Activated CD4-positive, alpha-beta memory T cell treated with anti-CD3 and anti-CD28 coated beads for 36 hours (primary cell): ENCODE data around the gene NDNF. TPM values are rescaled to one million over a fixed set of nuclear protein-coding genes. Genes with fewer than 3 reads are reported as not detected.

Experiments
- CTCF ChIA-PET: fragments of 350-600 bp; sonication (Branson Sonifier 250); formaldehyde crosslinking; loops from one replicate; lab custom pipeline; 2021; ENCODE audit warnings: antibody characterized with exemption, inconsistent platforms; lab: Charles Lee
- POLR2A ChIA-PET: fragments of 350-600 bp; sonication (Branson Sonifier 250); formaldehyde crosslinking; loops from one replicate; lab custom pipeline; 2021; ENCODE audit warnings: antibody characterized with exemption; lab: Charles Lee
- DNase-seq: peaks from one replicate; pipeline ENCODE4 v3.0.0-alpha.2; 2020
- H3K27ac Mint-ChIP-seq: one replicate; pipeline ENCODE4 v1.8.0; 2021; ENCODE audit warnings: mixed read lengths
- H3K27me3 Mint-ChIP-seq: one replicate; pipeline ENCODE4 v1.8.0; 2021; ENCODE audit warnings: mixed read lengths
- H3K36me3 Mint-ChIP-seq: one replicate; pipeline ENCODE4 v1.8.0; 2021; ENCODE audit warnings: mixed read lengths
- H3K4me1 Mint-ChIP-seq: one replicate; pipeline ENCODE4 v1.8.0; 2021; ENCODE audit warnings: low read depth, mixed read lengths
- H3K4me3 Mint-ChIP-seq: one replicate; pipeline ENCODE4 v1.8.0; 2021; ENCODE audit warnings: mild to moderate bottlenecking, mixed read lengths
- H3K9me3 Mint-ChIP-seq: one replicate; pipeline ENCODE4 v1.8.0; 2021; ENCODE audit warnings: mixed read lengths
- intact Hi-C: fragments of 100-400 bp; cut with micrococcal nuclease; formaldehyde crosslinking; loops from one replicate; pipeline ENCODE4 v1.15.1; 2023
- total RNA-seq, 2 experiments: library from RNA; stranded (reverse); gene quantifications; one replicate each; pipeline ENCODE4 v1.2.3, GENCODE V29; 2021

Gene NDNF
- total RNA-seq, 2 experiments from 2014 or later, result not detected

- DNase-seq, result no peak
- H3K9me3 Mint-ChIP-seq, result no peaks in the 10 kb centered on the region
- no peak overlapping the region for H3K27ac Mint-ChIP-seq
- H3K36me3 Mint-ChIP-seq, result no peaks in the 10 kb centered on the region
- H3K4me3 Mint-ChIP-seq, result no peak overlapping the region
- ChIA-PET CTCF (no interaction called here), POLR2A (no interaction called here)
- H3K27me3 Mint-ChIP-seq, result peaks cover 15% of the 10 kb centered on the region
- intact Hi-C loops, result loop anchor here (10.0 kb wide), 2 partner anchors 123 to 203 kb away; partner anchors contain the start of gene PRDM5
- H3K4me1 Mint-ChIP-seq, result no peaks in the 10 kb centered on the region
These were observed 24.2 kb downstream of the NDNF start for GRCh38 chr4:121048165-121048564.

- ChIA-PET CTCF (no interaction called here), POLR2A (no interaction called here)
- no peaks in the 10 kb centered on the region for H3K9me3 Mint-ChIP-seq
- peaks cover 13% of the 10 kb centered on the region for H3K4me1 Mint-ChIP-seq
- peak; percentile 38 for DNase-seq
- no peak overlapping the region for H3K27ac Mint-ChIP-seq
- H3K4me3 Mint-ChIP-seq, result no peak overlapping the region
- intact Hi-C loops, result loop anchor here (1.0 to 10.0 kb wide), 7 partner anchors 31 to 231 kb away; partner anchors contain the start of genes NDNF and PRDM5
- no peaks in the 10 kb centered on the region for H3K36me3 Mint-ChIP-seq
- H3K27me3 Mint-ChIP-seq, result peaks cover 19% of the 10 kb centered on the region
These were observed 30.8 kb downstream of the NDNF start for GRCh38 chr4:121041307-121042090.

- no peak for DNase-seq
- Mint-ChIP-seq H3K27me3 (peaks cover 6% of the 10 kb centered on the region), H3K9me3 (no peaks in the 10 kb centered on the region), H3K4me3 (no peak overlapping the region), H3K4me1 (no peaks in the 10 kb centered on the region), H3K27ac (no peak overlapping the region), H3K36me3 (no peaks in the 10 kb centered on the region)
- ChIA-PET CTCF (interaction anchor here (1.4 kb wide), 1 partner anchor 16 kb away, joined by 3 read pairs; no protein-coding TSS in a partner anchor), POLR2A (no interaction called here)
- intact Hi-C loops, result no loop called here
These were observed 38.3 kb downstream of the NDNF start for GRCh38 chr4:121034017-121034416.

GRCh38 chr4:121030711-121031110, 41.6 kb downstream of the NDNF start:
- peaks cover 3% of the 10 kb centered on the region for H3K27me3 Mint-ChIP-seq
- H3K9me3 Mint-ChIP-seq, result no peaks in the 10 kb centered on the region
- POLR2A ChIA-PET, result no interaction called here
- no peak for DNase-seq
- CTCF ChIA-PET, result no interaction called here
- no peaks in the 10 kb centered on the region for H3K4me1 Mint-ChIP-seq
- no peaks in the 10 kb centered on the region for H3K36me3 Mint-ChIP-seq
- intact Hi-C loops, result no loop called here
- H3K4me3 Mint-ChIP-seq, result no peak overlapping the region
- H3K27ac Mint-ChIP-seq, result no peak overlapping the region

- no peaks in the 10 kb centered on the region for H3K4me1 Mint-ChIP-seq
- intact Hi-C loops, result no loop called here
- peaks cover 3% of the 10 kb centered on the region for H3K27me3 Mint-ChIP-seq
- ChIA-PET CTCF (no interaction called here), POLR2A (no interaction called here)
- H3K27ac Mint-ChIP-seq, result no peak overlapping the region
- H3K36me3 Mint-ChIP-seq, result no peaks in the 10 kb centered on the region
- no peak overlapping the region for H3K4me3 Mint-ChIP-seq
- no peaks in the 10 kb centered on the region for H3K9me3 Mint-ChIP-seq
- no peak for DNase-seq
These were observed 42.2 kb downstream of the NDNF start for GRCh38 chr4:121030131-121030530.

- POLR2A ChIA-PET, result no interaction called here
- H3K27me3 Mint-ChIP-seq, result peaks cover 5% of the 10 kb centered on the region
- H3K4me1 Mint-ChIP-seq, result no peaks in the 10 kb centered on the region
- no peak overlapping the region for H3K4me3 Mint-ChIP-seq
- no peak for DNase-seq
- intact Hi-C loops, result no loop called here
- CTCF ChIA-PET, result no interaction called here
- H3K27ac Mint-ChIP-seq, result no peak overlapping the region
- no peaks in the 10 kb centered on the region for H3K9me3 Mint-ChIP-seq
- H3K36me3 Mint-ChIP-seq, result no peaks in the 10 kb centered on the region
These were observed 46.3 kb downstream of the NDNF start for GRCh38 chr4:121026034-121026433.

- ChIA-PET CTCF (no interaction called here), POLR2A (no interaction called here)
- H3K9me3 Mint-ChIP-seq, result no peaks in the 10 kb centered on the region
- H3K4me1 Mint-ChIP-seq, result no peaks in the 10 kb centered on the region
- DNase-seq, result no peak
- intact Hi-C loops, result no loop called here
- H3K36me3 Mint-ChIP-seq, result no peaks in the 10 kb centered on the region
- no peak overlapping the region for H3K4me3 Mint-ChIP-seq
- peaks cover 5% of the 10 kb centered on the region for H3K27me3 Mint-ChIP-seq
- H3K27ac Mint-ChIP-seq, result no peak overlapping the region
These were observed 46.8 kb downstream of the NDNF start for GRCh38 chr4:121025540-121025939.

GRCh38 chr4:121018543-121018942, 53.8 kb downstream of the NDNF start:
- DNase-seq, result no peak

GRCh38 chr4:121016611-121017010, 55.7 kb downstream of the NDNF start:
- Mint-ChIP-seq H3K27ac (no peak overlapping the region), H3K36me3 (no peaks in the 10 kb centered on the region), H3K4me1 (no peaks in the 10 kb centered on the region), H3K27me3 (no peaks in the 10 kb centered on the region), H3K9me3 (no peaks in the 10 kb centered on the region), H3K4me3 (no peak overlapping the region)
- DNase-seq, result no peak
- POLR2A ChIA-PET, result no interaction called here
- CTCF ChIA-PET, result no interaction called here
- intact Hi-C loops, result no loop called here

More at GRCh38 chr4:121018543-121018942, 53.8 kb downstream of the NDNF start:
- Mint-ChIP-seq H3K27me3 (peaks cover 2% of the 10 kb centered on the region), H3K36me3 (no peaks in the 10 kb centered on the region), H3K9me3 (no peaks in the 10 kb centered on the region), H3K27ac (no peak overlapping the region), H3K4me1 (no peaks in the 10 kb centered on the region), H3K4me3 (no peak overlapping the region)
- ChIA-PET CTCF (no interaction called here), POLR2A (no interaction called here)
- intact Hi-C loops, result no loop called here

- ChIA-PET CTCF (no interaction called here), POLR2A (no interaction called here)
- no peak for DNase-seq
- intact Hi-C loops, result no loop called here
- no peaks in the 10 kb centered on the region for H3K27me3 Mint-ChIP-seq
- no peaks in the 10 kb centered on the region for H3K36me3 Mint-ChIP-seq
- H3K27ac Mint-ChIP-seq, result no peak overlapping the region
- no peak overlapping the region for H3K4me3 Mint-ChIP-seq
- H3K4me1 Mint-ChIP-seq, result peaks cover 3% of the 10 kb centered on the region
- no peaks in the 10 kb centered on the region for H3K9me3 Mint-ChIP-seq
These were observed 56.9 kb downstream of the NDNF start for GRCh38 chr4:121015421-121015820.

GRCh38 chr4:121014544-121014943, 57.8 kb downstream of the NDNF start:
- Mint-ChIP-seq H3K9me3 (no peaks in the 10 kb centered on the region), H3K27me3 (no peaks in the 10 kb centered on the region), H3K27ac (no peak overlapping the region), H3K4me3 (no peak overlapping the region), H3K4me1 (peaks cover 10% of the 10 kb centered on the region), H3K36me3 (no peaks in the 10 kb centered on the region)
- CTCF ChIA-PET, result no interaction called here
- intact Hi-C loops, result no loop called here
- no peak for DNase-seq
- POLR2A ChIA-PET, result no interaction called here

GRCh38 chr4:121011780-121012340, 60.5 kb downstream of the NDNF start:
- intact Hi-C loops, result no loop called here
- Mint-ChIP-seq H3K4me1 (peaks cover 15% of the 10 kb centered on the region), H3K4me3 (no peak overlapping the region), H3K36me3 (no peaks in the 10 kb centered on the region), H3K27ac (no peak overlapping the region), H3K9me3 (no peaks in the 10 kb centered on the region), H3K27me3 (no peaks in the 10 kb centered on the region)
- CTCF ChIA-PET, result no interaction called here
- DNase-seq, result no peak
- POLR2A ChIA-PET, result no interaction called here

- H3K4me3 Mint-ChIP-seq, result no peak overlapping the region
These were observed 61.2 kb downstream of the NDNF start for GRCh38 chr4:121011138-121011537.

More at GRCh38 chr4:121011138-121011537, 61.2 kb downstream of the NDNF start:
- no peaks in the 10 kb centered on the region for H3K27me3 Mint-ChIP-seq
- no peaks in the 10 kb centered on the region for H3K36me3 Mint-ChIP-seq
- CTCF ChIA-PET, result no interaction called here
- intact Hi-C loops, result no loop called here
- no peaks in the 10 kb centered on the region for H3K9me3 Mint-ChIP-seq
- POLR2A ChIA-PET, result no interaction called here
- H3K27ac Mint-ChIP-seq, result no peak overlapping the region
- no peak for DNase-seq
- H3K4me1 Mint-ChIP-seq, result peaks cover 15% of the 10 kb centered on the region
